MM.1S (cell line): ENCODE measurements around the gene FN3KRP.

Experiments
- DNase-seq: peaks from one replicate; pipeline ENCODE4 v3.0.0-alpha.2; 2015
- H2AFZ ChIP-seq: fragments of 300-600 bp; sonication (generic); 2 replicates; pipeline ENCODE4 v1.6.0; 2016; ENCODE audit warnings: antibody characterized with exemption, low read length
- H3F3A ChIP-seq: fragments of 300-600 bp; sonication (generic); 2 replicates; pipeline ENCODE4 v1.6.1; 2016; ENCODE audit warnings: mild to moderate bottlenecking, antibody characterized with exemption, low read length, moderate library complexity, mixed read lengths; ENCODE audit not compliant: insufficient read depth
- H3K27ac ChIP-seq: fragments of 300-600 bp; sonication (generic); 2 replicates; pipeline ENCODE4 v1.5.1; 2016; ENCODE audit warnings: mild to moderate bottlenecking, low read length
- H3K27me3 ChIP-seq: fragments of 300-600 bp; sonication (generic); replicated peaks from 2 replicates; pipeline ENCODE4 v1.6.0; 2016; ENCODE audit warnings: low read length; ENCODE audit not compliant: insufficient read depth
- H3K36me3 ChIP-seq: fragments of 300-600 bp; sonication (generic); replicated peaks from 2 replicates; pipeline ENCODE4 v1.6.1; 2016; ENCODE audit warnings: mild to moderate bottlenecking, low read length, mixed read lengths; ENCODE audit not compliant: insufficient read depth
- H3K4me1 ChIP-seq: fragments of 300-600 bp; sonication (generic); 2 replicates; pipeline ENCODE4 v1.6.1; 2016; ENCODE audit warnings: low read length, mixed read lengths
- H3K4me2 ChIP-seq: fragments of 300-600 bp; sonication (generic); 2 replicates; pipeline ENCODE4 v1.6.0; 2016; ENCODE audit warnings: low read depth, low read length
- H3K4me3 ChIP-seq: fragments of 300-600 bp; sonication (generic); 2 replicates; pipeline ENCODE4 v1.5.1; 2016; ENCODE audit warnings: low read length, mixed read lengths
- H3K79me2 ChIP-seq: fragments of 300-600 bp; sonication (generic); 2 replicates; pipeline ENCODE4 v1.6.1; 2016; ENCODE audit warnings: mixed run types, low read length, mixed read lengths
- H3K9ac ChIP-seq: fragments of 300-600 bp; sonication (generic); 2 replicates; pipeline ENCODE4 v1.6.1; 2016; ENCODE audit warnings: low read length, mixed read lengths
- H3K9me2 ChIP-seq: fragments of 300-600 bp; sonication (generic); replicated peaks from 2 replicates; pipeline ENCODE4 v1.6.1; 2016; ENCODE audit warnings: mild to moderate bottlenecking, low read length, mixed read lengths; ENCODE audit not compliant: insufficient read depth
- H3K9me3 ChIP-seq: fragments of 300-600 bp; sonication (generic); replicated peaks from 2 replicates; pipeline ENCODE4 v1.6.1; 2016; ENCODE audit warnings: mild to moderate bottlenecking, low read length, mixed read lengths; ENCODE audit not compliant: insufficient read depth
- H4K20me1 ChIP-seq: fragments of 300-600 bp; sonication (generic); 2 replicates; pipeline ENCODE4 v1.6.1; 2016; ENCODE audit warnings: mild to moderate bottlenecking, low read length, moderate library complexity, mixed read lengths; ENCODE audit not compliant: insufficient read depth
- EZH2 ChIP-seq: fragments of 300-600 bp; sonication (generic); optimal IDR thresholded peaks from 2 replicates; pipeline ENCODE3; 2017; ENCODE audit warnings: low read depth, mild to moderate bottlenecking, antibody characterized with exemption, low read length, mixed read lengths
- EZH2phosphoT487 ChIP-seq: fragments of 300-600 bp; sonication (generic); IDR thresholded peaks from 2 replicates; pipeline ENCODE4 v1.6.1; 2018; ENCODE audit warnings: antibody characterized with exemption, low read length
- TF ChIP-seq, protein P1 (sequence below): fragments of 300-600 bp; sonication (generic); IDR thresholded peaks from 2 replicates; pipeline ENCODE4 v1.5.1; 2016; ENCODE audit warnings: antibody characterized with exemption, low read length, mixed read lengths

Gene FN3KRP

DNA sequence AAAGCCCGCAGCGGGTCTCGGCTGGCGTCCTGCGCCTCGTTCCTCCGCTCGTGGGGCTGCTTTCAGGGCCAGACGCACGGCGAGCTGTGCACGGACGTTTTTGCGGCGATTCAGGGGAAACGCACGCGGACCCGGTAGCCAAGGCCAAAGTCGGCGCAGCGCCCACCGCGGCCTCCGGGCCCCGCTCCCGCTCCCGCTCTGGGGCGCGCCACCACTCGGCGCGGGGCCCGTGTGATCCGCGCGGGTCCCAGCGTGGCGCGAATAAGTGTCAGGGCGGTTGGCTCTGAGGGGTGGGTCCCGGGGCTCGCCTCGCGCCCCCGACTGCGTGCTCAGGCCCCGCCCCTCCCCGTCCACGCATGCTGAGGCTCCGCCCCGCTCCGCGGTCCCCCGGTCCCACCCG, 34.7 kb downstream of the FN3KRP start:
- DNase-seq, result no peak
- no peaks in the 10 kb centered on the region for H4K20me1 ChIP-seq
- no peak overlapping the region for H3K9ac ChIP-seq
- no peak overlapping the region for H3K27ac ChIP-seq
- H3K27me3 ChIP-seq, result no peaks in the 10 kb centered on the region
- H3K79me2 ChIP-seq, result peaks cover 37% of the 10 kb centered on the region
- H3K4me2 ChIP-seq, result no peak overlapping the region
- H3K9me2 ChIP-seq, result no peaks in the 10 kb centered on the region
- no peak overlapping the region for H3K4me3 ChIP-seq
- TF ChIP-seq, protein P1, sequence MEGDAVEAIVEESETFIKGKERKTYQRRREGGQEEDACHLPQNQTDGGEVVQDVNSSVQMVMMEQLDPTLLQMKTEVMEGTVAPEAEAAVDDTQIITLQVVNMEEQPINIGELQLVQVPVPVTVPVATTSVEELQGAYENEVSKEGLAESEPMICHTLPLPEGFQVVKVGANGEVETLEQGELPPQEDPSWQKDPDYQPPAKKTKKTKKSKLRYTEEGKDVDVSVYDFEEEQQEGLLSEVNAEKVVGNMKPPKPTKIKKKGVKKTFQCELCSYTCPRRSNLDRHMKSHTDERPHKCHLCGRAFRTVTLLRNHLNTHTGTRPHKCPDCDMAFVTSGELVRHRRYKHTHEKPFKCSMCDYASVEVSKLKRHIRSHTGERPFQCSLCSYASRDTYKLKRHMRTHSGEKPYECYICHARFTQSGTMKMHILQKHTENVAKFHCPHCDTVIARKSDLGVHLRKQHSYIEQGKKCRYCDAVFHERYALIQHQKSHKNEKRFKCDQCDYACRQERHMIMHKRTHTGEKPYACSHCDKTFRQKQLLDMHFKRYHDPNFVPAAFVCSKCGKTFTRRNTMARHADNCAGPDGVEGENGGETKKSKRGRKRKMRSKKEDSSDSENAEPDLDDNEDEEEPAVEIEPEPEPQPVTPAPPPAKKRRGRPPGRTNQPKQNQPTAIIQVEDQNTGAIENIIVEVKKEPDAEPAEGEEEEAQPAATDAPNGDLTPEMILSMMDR, result no peak
- no peak for TF ChIP-seq EZH2phosphoT487
- TF ChIP-seq EZH2, result no peak
- H2AFZ ChIP-seq, result no peak overlapping the region
- no peaks in the 10 kb centered on the region; the same call in 1 of the 2 replicates for H3K4me1 ChIP-seq
- no peaks in the 10 kb centered on the region for H3K9me3 ChIP-seq
- no peaks in the 10 kb centered on the region for H3K36me3 ChIP-seq
- peaks cover 8% of the 10 kb centered on the region; the same call in 1 of the 2 replicates for H3F3A ChIP-seq

DNA sequence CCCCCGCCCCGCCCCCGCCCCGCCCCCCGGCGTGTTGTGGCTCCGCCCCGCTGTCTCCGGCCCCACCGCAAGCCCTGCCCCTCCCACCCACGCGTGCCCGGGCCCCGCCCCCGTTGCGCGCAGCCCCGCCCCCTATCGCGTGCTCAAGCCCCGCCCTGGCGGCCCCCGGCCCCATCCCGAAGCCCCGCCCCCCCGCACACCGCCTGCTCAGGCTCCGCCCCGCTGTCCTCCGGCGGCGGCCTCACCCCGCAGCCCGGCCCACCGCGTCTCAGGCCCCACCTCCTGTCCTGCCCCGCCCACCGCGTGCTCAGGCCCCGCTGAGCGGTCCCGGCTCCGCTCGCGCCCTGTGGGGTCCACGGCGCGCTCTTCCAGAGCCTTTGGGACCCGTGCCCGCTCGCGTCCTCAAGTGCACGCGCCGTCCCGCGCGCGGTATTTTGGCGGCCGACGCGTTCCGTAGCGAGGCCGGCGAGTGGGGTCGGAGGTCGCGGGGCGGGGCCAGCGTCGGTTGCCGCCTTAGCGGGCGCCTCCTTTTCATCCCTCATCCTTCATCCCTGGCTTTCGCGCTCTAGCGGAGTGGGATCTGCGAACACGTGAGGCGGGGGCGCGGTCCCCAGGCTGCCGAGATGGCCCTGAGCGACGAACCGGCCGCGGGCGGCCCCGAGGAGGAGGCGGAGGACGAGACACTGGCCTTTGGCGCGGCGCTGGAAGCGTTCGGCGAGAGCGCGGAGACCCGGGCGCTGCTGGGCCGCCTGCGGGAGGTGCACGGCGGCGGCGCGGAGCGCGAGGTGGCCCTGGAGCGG, 35.3 kb downstream of the FN3KRP start, which contains the start of gene TBCD:
TBCD (plus strand) TSS at position 495 of the 800 bp plus-strand sequence; CDS start at position 624, 129 bp downstream.
- peaks cover 8% of the 10 kb centered on the region; the same call in 1 of the 2 replicates for H3F3A ChIP-seq
- peak within 1 kb of the TSS; percentile 93 for H3K4me2 ChIP-seq
- H2AFZ ChIP-seq, result peak within 1 kb of the TSS; percentile 81
- no peaks in the 10 kb centered on the region; the same call in 1 of the 2 replicates for H3K4me1 ChIP-seq
- no peaks in the 10 kb centered on the region for H3K27me3 ChIP-seq
- no peaks in the 10 kb centered on the region for H3K9me3 ChIP-seq
- no peaks in the 10 kb centered on the region for H3K36me3 ChIP-seq
- H3K4me3 ChIP-seq, result peak within 1 kb of the TSS; percentile 97
- DNase-seq, result peak; percentile 84
- H3K9me2 ChIP-seq, result no peaks in the 10 kb centered on the region
- TF ChIP-seq EZH2phosphoT487, result no peak
- TF ChIP-seq, protein P1, result no peak
- no peak for TF ChIP-seq EZH2
- H3K27ac ChIP-seq, result peak within 1 kb of the TSS; percentile 75; the same call in 1 of the 2 replicates
- no peaks in the 10 kb centered on the region for H4K20me1 ChIP-seq
- H3K79me2 ChIP-seq, result peaks cover 39% of the 10 kb centered on the region
- H3K9ac ChIP-seq, result peak within 1 kb of the TSS; percentile 79

DNA sequence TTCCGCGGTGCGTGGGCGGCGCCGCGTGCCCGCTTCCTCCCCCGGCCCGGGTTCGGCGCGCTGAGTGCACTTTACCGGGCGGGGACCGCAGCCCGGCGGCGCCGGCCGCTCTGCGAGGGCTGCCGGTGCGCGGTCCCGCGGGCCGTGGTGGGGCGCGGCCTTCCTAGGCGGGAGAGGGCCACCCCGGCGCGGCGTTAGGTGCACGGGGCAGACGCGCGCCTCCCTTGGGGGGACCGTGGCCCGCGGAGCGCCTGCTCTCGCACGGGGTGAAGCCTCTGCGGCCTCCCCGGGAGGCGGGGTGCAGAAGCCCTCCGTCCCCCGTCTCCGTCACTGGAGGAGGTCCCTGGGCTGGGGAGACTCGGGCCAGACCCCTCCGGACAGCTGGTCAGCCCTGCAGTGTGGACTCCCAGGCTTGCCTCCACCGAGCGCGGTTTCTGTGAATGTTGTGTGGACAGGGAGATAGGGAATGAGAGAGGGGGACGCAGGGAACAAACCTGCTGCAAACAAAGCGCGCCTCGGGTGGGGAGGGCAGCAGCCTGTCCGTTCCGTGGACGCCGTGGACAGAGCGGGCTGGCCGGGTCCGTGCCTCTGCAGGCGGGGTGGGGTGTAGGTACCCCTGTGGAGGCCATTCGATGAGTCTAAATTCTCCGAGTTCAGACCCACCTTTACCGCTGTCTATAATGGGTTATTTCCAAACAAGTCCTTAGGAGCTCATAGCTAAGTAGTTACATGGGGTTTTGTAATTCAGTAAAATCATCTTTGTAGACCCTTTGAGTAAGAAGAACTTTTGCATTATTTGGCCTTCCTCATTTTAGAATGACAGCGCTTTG, 36.1 kb downstream of the FN3KRP start:
- peak; percentile 33 for DNase-seq
- TF ChIP-seq EZH2 (no peak), EZH2phosphoT487 (no peak)
- TF ChIP-seq, protein P1, result no peak
- Histone ChIP-seq H3K27me3 (no peaks in the 10 kb centered on the region), H3K4me3 (peak overlapping the region; percentile 97), H3K27ac (no peak overlapping the region), H3K79me2 (peaks cover 40% of the 10 kb centered on the region), H3K36me3 (no peaks in the 10 kb centered on the region), H3K9me2 (no peaks in the 10 kb centered on the region), H3K4me2 (peak overlapping the region; percentile 93), H3F3A (peaks cover 6% of the 10 kb centered on the region; the same call in 1 of the 2 replicates), H3K9me3 (no peaks in the 10 kb centered on the region), H3K4me1 (no peaks in the 10 kb centered on the region; the same call in 1 of the 2 replicates), H3K9ac (peak overlapping the region; percentile 79; the same call in 1 of the 2 replicates), H2AFZ (peak overlapping the region; percentile 47; the same call in 1 of the 2 replicates), H4K20me1 (no peaks in the 10 kb centered on the region)
